Measurements from ENCODE around the gene ADGRG3. TPM values are rescaled to one million over a fixed set of nuclear protein-coding genes. Genes with fewer than 3 reads are reported as not detected.

The ADGRG3 gene
- total and polyA plus RNA-seq, 2 donors from 2014 or later = 0.17 to 1.8 TPM

- DNase-seq = peak; percentile 72 to 84 (median 78)
These were observed 47.5 kb upstream of the ADGRG3 start for GRCh38 chr16:57620335-57621231.

DNA sequence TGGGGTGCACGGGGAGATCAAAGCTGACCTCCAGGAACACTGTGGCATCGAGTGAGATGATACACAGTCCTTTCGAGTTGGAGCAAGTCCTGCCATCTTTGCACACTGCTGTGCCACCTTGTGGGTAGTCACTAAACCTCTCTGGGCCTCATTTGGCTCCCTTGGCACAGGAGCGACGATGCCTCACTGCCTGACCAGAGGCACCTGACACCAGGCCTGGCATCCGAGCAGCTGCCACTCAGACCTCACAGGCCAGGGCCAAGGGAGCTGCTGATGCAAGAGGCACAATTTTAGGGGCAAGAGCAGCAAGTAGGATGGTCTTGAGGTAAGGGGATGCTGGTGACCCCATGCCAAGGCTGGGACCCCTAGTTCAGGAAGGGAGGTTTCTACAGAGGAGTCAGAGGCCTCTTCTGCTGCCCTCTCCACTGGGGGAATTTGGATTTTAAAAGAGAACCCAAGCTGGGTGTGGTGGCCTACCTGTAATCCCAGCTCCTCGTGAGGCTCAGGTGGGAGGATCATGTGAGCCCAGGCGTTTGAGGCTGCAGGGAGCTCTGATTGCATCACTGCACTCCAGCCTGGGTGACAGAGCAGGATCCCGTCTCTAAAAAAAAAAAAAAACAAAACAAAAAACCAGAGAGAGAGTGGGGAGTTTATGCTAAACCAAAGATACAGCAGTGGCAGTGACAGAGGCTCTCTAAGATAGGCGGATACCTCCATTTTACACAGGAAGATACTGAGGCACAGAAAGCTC, 46.4 kb upstream of the ADGRG3 start:
- Histone ChIP-seq H3K27me3 (ENCODE audit: control insufficient read depth, insufficient read depth, low read length) (no peaks in the 10 kb centered on the region), H3K9ac (ENCODE audit: low read length in 3 of 3) (peak overlapping the region in 2 of 3 donors; percentile 43 to 74), H3K36me3 (ENCODE audit: control insufficient read depth in 2 of 3, insufficient read depth in 3 of 3, low read length in 3 of 3) (peaks cover 0 to 5% (median 0%) of the 10 kb centered on the region in 3 donors), H3K9me3 (ENCODE audit: control insufficient read depth in 2 of 3, insufficient read depth in 1 of 3, low read length in 3 of 3) (no peaks in the 10 kb centered on the region), H3K4me1 (ENCODE audit: control insufficient read depth in 2 of 3, insufficient read depth in 2 of 3, low read depth in 1 of 3, low read length in 3 of 3) (peaks cover 2 to 69% (median 63%) of the 10 kb centered on the region in 3 donors), H3K27ac (ENCODE audit: low read depth in 2 of 2, low read length in 2 of 2) (peak overlapping the region; percentile 91 to 99), H3K4me3 (ENCODE audit: low read length in 3 of 3) (peak overlapping the region in 2 of 3 donors; percentile 58 to 73)
- intact Hi-C loops (cut with DNase I) = no loop called here
- no peak for TF ChIP-seq CTCF (IDR thresholded peaks at IDR 0.05; ENCODE audit: borderline replicate concordance, extremely low read depth, insufficient read depth)
- DNase-seq (peak in 2 of 5 donors; percentile 50 to 69), FAIRE-seq (no peak)

More at GRCh38 chr16:57620335-57621231, 47.5 kb upstream of the ADGRG3 start:
- FAIRE-seq = no peak
- peak overlapping the region in 2 of 3 donors; percentile 58 to 73 for H3K4me3 ChIP-seq (ENCODE audit: low read length in 3 of 3)
- peak overlapping the region; percentile 91 to 99 for H3K27ac ChIP-seq (ENCODE audit: low read depth in 2 of 2, low read length in 2 of 2)
- no peaks in the 10 kb centered on the region for H3K9me3 ChIP-seq (ENCODE audit: control insufficient read depth in 2 of 3, insufficient read depth in 1 of 3, low read length in 3 of 3)
- H3K9ac ChIP-seq (ENCODE audit: low read length in 3 of 3) = peak overlapping the region in 2 of 3 donors; percentile 74 to 78
- H3K4me1 ChIP-seq (ENCODE audit: control insufficient read depth in 2 of 3, insufficient read depth in 2 of 3, low read depth in 1 of 3, low read length in 3 of 3) = peaks cover 2 to 60% (median 58%) of the 10 kb centered on the region in 3 donors
- intact Hi-C loops (cut with DNase I) = no loop called here
- peaks cover 0 to 5% (median 0%) of the 10 kb centered on the region in 3 donors for H3K36me3 ChIP-seq (ENCODE audit: control insufficient read depth in 2 of 3, insufficient read depth in 3 of 3, low read length in 3 of 3)
- H3K27me3 ChIP-seq (ENCODE audit: control insufficient read depth, insufficient read depth, low read length) = no peaks in the 10 kb centered on the region
- no peak for TF ChIP-seq CTCF (IDR thresholded peaks at IDR 0.05; ENCODE audit: borderline replicate concordance, extremely low read depth, insufficient read depth)

- FAIRE-seq (no peak), DNase-seq (peak in 3 of 5 donors; percentile 63 to 89 (median 68))
- TF ChIP-seq CTCF (IDR thresholded peaks at IDR 0.05; ENCODE audit: borderline replicate concordance, extremely low read depth, insufficient read depth) = no peak
- Histone ChIP-seq H3K9ac (ENCODE audit: low read length in 3 of 3) (peak overlapping the region in 2 of 3 donors; percentile 12 to 74), H3K9me3 (ENCODE audit: control insufficient read depth in 2 of 3, insufficient read depth in 1 of 3, low read length in 3 of 3) (no peaks in the 10 kb centered on the region), H3K27me3 (ENCODE audit: control insufficient read depth, insufficient read depth, low read length) (no peaks in the 10 kb centered on the region), H3K36me3 (ENCODE audit: control insufficient read depth in 2 of 3, insufficient read depth in 3 of 3, low read length in 3 of 3) (peaks cover 0 to 5% (median 0%) of the 10 kb centered on the region in 3 donors), H3K27ac (ENCODE audit: low read depth in 2 of 2, low read length in 2 of 2) (peak overlapping the region; percentile 91 to 99), H3K4me1 (ENCODE audit: control insufficient read depth in 2 of 3, insufficient read depth in 2 of 3, low read depth in 1 of 3, low read length in 3 of 3) (peaks cover 2 to 75% (median 70%) of the 10 kb centered on the region in 3 donors), H3K4me3 (ENCODE audit: low read length in 3 of 3) (peak overlapping the region in 2 of 3 donors; percentile 53 to 73)
- intact Hi-C loops (cut with DNase I) = no loop called here
These were observed 45.5 kb upstream of the ADGRG3 start for GRCh38 chr16:57622361-57623250.

All from kidney (tissue), 14 donors.